Measurements from ENCODE around the gene SDK1.

SDK1 gene

DNA sequence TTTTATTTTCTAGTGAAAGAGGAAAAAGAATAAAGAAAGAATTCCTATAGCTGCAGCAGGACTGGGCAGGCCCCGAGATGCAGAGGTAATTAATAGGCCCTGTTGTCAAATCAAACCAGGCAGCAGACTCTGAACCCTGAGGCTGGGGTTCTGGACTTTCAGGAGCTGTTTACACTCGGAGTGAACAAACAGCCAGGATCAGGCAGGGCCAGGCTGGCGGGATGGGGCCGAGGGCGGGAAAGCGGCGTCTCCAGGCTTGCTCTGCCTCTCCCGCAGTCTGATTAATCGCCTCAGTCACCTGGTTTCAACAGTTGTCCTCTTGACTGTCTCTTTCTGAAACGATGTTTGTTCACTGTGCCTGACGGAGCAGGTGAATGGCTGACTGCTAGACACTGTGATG lies 705.6 kb downstream of the SDK1 start:
- Histone ChIP-seq H3K9me3 (replicated peaks in 1 of 2; ENCODE audit: control insufficient read depth in 2 of 2, insufficient read depth in 1 of 2, low read depth in 1 of 2, low read length in 2 of 2) (no peaks in the 10 kb centered on the region), H3K14ac (ENCODE audit: low read length) (no peak overlapping the region), H3K4me2 (ENCODE audit: insufficient read depth, low read length, poor library complexity, severe bottlenecking) (no peak overlapping the region), H2AK5ac (ENCODE audit: low read depth, low read length) (no peak overlapping the region), H4K8ac (ENCODE audit: low read depth, low read length) (no peak overlapping the region), H3K4me3 (ENCODE audit: low read length in 2 of 2) (no peak overlapping the region), H3K4me1 (ENCODE audit: control insufficient read depth in 2 of 2, insufficient read depth in 1 of 2, low read depth in 1 of 2, low read length in 2 of 2) (peaks cover 5 to 12% of the 10 kb centered on the region in 2 donors), H2BK5ac (ENCODE audit: low read length) (no peak overlapping the region), H2BK12ac (ENCODE audit: low read length) (no peak overlapping the region), H3K27me3 (ENCODE audit: control insufficient read depth in 3 of 3, insufficient read depth in 3 of 3, low read depth in 1 of 3, low read length in 3 of 3) (no peaks in the 10 kb centered on the region), H3K18ac (ENCODE audit: low read length) (peak overlapping the region; percentile 50), H4K91ac (ENCODE audit: low read depth, low read length, poor library complexity) (no peak overlapping the region), H3K27ac (replicated peaks; ENCODE audit: low read length) (peak overlapping the region; percentile 47), H2AFZ (ENCODE audit: low read length) (peak overlapping the region; percentile 28), H3K79me1 (ENCODE audit: low read depth, low read length) (no peaks in the 10 kb centered on the region), H2BK120ac (ENCODE audit: low read depth, low read length) (no peak overlapping the region), H3K4ac (ENCODE audit: low read length) (no peak overlapping the region), H2BK15ac (ENCODE audit: low read length) (peak overlapping the region; percentile 38), H3K23ac (ENCODE audit: low read depth, low read length, poor library complexity) (no peak overlapping the region), H3K9ac (ENCODE audit: low read depth, low read length, poor library complexity) (no peak overlapping the region), H3K36me3 (replicated peaks in 1 of 2; ENCODE audit: control insufficient read depth in 2 of 2, insufficient read depth in 2 of 2, low read length in 2 of 2) (no peaks in the 10 kb centered on the region)
- WGBS, 2 donors (ENCODE audit: extremely low coverage in 2 of 2, insufficient read length in 2 of 2, insufficient replicate concordance in 1 of 2) = no CpG with 5 or more reads among the region's 11 CpGs
- no peak for DNase-seq (ENCODE audit: low spot score)

DNA sequence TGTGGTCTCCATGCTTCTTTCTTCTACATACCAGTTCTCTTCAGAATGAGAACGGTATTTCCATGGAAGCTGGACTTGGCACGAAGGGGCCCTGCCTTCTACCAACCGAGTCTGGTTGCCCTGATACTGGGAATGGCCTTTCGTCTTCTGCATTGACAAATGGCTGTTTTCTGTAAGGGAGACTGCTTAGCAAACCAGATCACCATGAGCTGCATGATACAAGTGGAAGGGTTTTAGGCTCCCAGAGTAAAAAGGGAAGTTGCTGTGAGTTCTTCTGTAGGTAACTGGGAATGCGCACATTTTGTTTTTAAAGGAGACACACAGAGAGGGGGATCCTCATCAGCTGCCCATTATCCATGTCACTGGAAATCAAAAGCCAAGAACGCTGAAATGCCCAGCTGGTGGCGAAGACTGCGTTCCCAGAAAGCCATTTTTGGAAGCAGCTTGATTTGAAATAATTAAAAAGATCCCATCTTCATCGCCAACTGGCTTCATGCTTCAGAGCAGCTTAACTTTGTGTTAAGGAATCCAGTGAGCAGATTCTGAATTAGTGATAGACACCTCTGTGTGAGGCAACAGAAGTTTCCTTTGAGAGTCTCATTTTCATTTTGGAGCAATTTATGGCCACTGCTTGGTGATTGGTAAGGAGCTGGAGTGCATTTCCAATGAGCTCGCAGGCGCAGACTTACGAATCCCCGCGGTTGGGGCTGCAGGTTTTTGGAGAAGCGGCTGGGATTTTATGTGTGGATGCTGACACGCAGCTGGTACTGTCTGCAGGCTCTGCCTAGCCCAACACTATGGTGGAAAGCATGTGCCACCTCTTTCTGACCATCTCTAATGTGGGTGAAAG lies 708.4 kb downstream of the SDK1 start:
- DNase-seq (ENCODE audit: low spot score) = no peak
- Histone ChIP-seq H4K8ac (ENCODE audit: low read depth, low read length) (no peak overlapping the region), H3K14ac (ENCODE audit: low read length) (no peak overlapping the region), H2AFZ (ENCODE audit: low read length) (no peak overlapping the region), H2AK5ac (ENCODE audit: low read depth, low read length) (no peak overlapping the region), H3K9ac (ENCODE audit: low read depth, low read length, poor library complexity) (no peak overlapping the region), H3K4me2 (ENCODE audit: insufficient read depth, low read length, poor library complexity, severe bottlenecking) (no peak overlapping the region), H2BK120ac (ENCODE audit: low read depth, low read length) (no peak overlapping the region), H4K91ac (ENCODE audit: low read depth, low read length, poor library complexity) (no peak overlapping the region), H2BK12ac (ENCODE audit: low read length) (no peak overlapping the region), H3K36me3 (replicated peaks in 1 of 2; ENCODE audit: control insufficient read depth in 2 of 2, insufficient read depth in 2 of 2, low read length in 2 of 2) (no peaks in the 10 kb centered on the region), H3K4me1 (ENCODE audit: control insufficient read depth in 2 of 2, insufficient read depth in 1 of 2, low read depth in 1 of 2, low read length in 2 of 2) (peaks cover 0 to 11% of the 10 kb centered on the region in 2 donors), H3K4me3 (ENCODE audit: low read length in 2 of 2) (no peak overlapping the region), H2BK5ac (ENCODE audit: low read length) (no peak overlapping the region), H3K27me3 (ENCODE audit: control insufficient read depth in 3 of 3, insufficient read depth in 3 of 3, low read depth in 1 of 3, low read length in 3 of 3) (no peaks in the 10 kb centered on the region), H3K18ac (ENCODE audit: low read length) (no peak overlapping the region), H3K27ac (replicated peaks; ENCODE audit: low read length) (no peak overlapping the region), H2BK15ac (ENCODE audit: low read length) (no peak overlapping the region), H3K79me1 (ENCODE audit: low read depth, low read length) (no peaks in the 10 kb centered on the region), H3K4ac (ENCODE audit: low read length) (no peak overlapping the region), H3K9me3 (replicated peaks in 1 of 2; ENCODE audit: control insufficient read depth in 2 of 2, insufficient read depth in 1 of 2, low read depth in 1 of 2, low read length in 2 of 2) (no peaks in the 10 kb centered on the region), H3K23ac (ENCODE audit: low read depth, low read length, poor library complexity) (no peak overlapping the region)
- no CpG with 5 or more reads among the region's 16 CpGs for WGBS, 2 donors (ENCODE audit: extremely low coverage in 2 of 2, insufficient read length in 2 of 2, insufficient replicate concordance in 1 of 2)

DNA sequence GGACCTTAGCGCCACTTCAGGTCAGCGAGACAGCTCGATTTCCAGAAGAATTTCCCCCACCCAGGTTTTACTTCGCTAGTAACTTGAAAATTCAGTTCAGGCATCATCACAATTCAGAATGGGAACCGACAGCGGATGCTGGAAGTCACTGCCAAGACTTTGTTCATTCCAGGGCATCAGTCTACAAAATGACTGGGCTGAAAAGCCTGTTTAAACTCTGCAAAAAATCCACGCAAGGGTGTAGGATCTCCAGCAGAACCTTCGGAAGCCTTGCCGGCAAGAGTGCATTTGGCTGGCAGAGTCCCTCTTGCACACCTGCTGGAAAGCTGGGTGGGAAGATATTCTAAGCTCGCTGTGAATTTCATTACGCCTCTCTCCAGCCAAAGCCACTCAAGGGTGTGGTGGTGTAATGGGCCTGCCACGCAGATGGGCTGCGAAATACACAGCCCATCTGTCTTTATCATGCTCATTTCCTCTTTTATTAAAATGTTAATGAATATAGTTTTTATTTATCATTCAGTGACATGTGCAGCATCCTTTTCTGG lies 709.1 kb downstream of the SDK1 start:
- Histone ChIP-seq H2AK5ac (ENCODE audit: low read depth, low read length) (no peak overlapping the region), H3K14ac (ENCODE audit: low read length) (no peak overlapping the region), H3K27ac (replicated peaks; ENCODE audit: low read length) (no peak overlapping the region), H3K4me1 (ENCODE audit: control insufficient read depth in 2 of 2, insufficient read depth in 1 of 2, low read depth in 1 of 2, low read length in 2 of 2) (peaks cover 3 to 11% of the 10 kb centered on the region in 2 donors), H4K8ac (ENCODE audit: low read depth, low read length) (no peak overlapping the region), H4K91ac (ENCODE audit: low read depth, low read length, poor library complexity) (no peak overlapping the region), H3K9me3 (replicated peaks in 1 of 2; ENCODE audit: control insufficient read depth in 2 of 2, insufficient read depth in 1 of 2, low read depth in 1 of 2, low read length in 2 of 2) (no peaks in the 10 kb centered on the region), H2BK5ac (ENCODE audit: low read length) (no peak overlapping the region), H2BK15ac (ENCODE audit: low read length) (no peak overlapping the region), H3K4me3 (ENCODE audit: low read length in 2 of 2) (no peak overlapping the region), H3K36me3 (replicated peaks in 1 of 2; ENCODE audit: control insufficient read depth in 2 of 2, insufficient read depth in 2 of 2, low read length in 2 of 2) (no peaks in the 10 kb centered on the region), H3K9ac (ENCODE audit: low read depth, low read length, poor library complexity) (no peak overlapping the region), H3K23ac (ENCODE audit: low read depth, low read length, poor library complexity) (no peak overlapping the region), H3K79me1 (ENCODE audit: low read depth, low read length) (no peaks in the 10 kb centered on the region), H3K4me2 (ENCODE audit: insufficient read depth, low read length, poor library complexity, severe bottlenecking) (no peak overlapping the region), H2BK120ac (ENCODE audit: low read depth, low read length) (no peak overlapping the region), H3K18ac (ENCODE audit: low read length) (no peak overlapping the region), H2BK12ac (ENCODE audit: low read length) (no peak overlapping the region), H2AFZ (ENCODE audit: low read length) (no peak overlapping the region), H3K4ac (ENCODE audit: low read length) (no peak overlapping the region), H3K27me3 (ENCODE audit: control insufficient read depth in 3 of 3, insufficient read depth in 3 of 3, low read depth in 1 of 3, low read length in 3 of 3) (no peaks in the 10 kb centered on the region)
- no CpG with 5 or more reads among the region's 13 CpGs for WGBS, 2 donors (ENCODE audit: extremely low coverage in 2 of 2, insufficient read length in 2 of 2, insufficient replicate concordance in 1 of 2)
- no peak for DNase-seq (ENCODE audit: low spot score)

DNA sequence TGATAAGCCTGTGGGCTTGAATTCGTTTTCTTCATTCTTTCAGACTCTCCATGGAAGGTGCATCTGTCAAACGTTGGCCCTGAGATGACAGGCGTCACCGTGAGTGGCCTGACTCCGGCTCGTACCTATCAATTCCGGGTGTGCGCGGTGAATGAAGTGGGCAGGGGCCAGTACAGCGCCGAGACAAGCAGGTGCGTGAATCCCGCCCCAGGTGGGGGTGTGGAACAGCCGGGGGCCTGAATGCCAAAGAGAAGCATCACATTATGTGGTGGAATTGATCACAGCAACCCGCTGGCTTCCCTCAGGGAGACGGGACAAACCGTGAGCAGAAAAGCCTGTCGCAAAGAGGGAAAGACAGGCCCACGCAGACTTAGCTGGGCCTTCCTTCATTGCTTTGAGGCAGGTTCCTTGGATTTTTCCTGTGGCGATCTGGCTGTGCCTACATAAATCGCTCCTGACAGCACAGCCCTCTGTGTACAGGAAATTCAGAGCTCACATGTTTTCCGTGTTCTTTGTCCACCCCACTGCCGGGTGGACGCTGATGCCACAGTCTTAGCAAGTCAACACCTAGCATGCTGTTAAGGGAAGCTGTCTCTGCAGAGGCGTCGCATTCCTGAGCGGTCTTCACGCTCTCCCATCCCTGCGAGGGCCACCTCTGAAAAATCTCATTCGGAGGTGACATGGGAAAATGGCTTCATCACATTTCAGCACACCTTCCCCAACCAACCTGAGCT lies 710.0 kb downstream of the SDK1 start:
- no peak overlapping the region for H3K14ac ChIP-seq (ENCODE audit: low read length)
- H2BK120ac ChIP-seq (ENCODE audit: low read depth, low read length) = no peak overlapping the region
- H3K23ac ChIP-seq (ENCODE audit: low read depth, low read length, poor library complexity) = no peak overlapping the region
- H3K18ac ChIP-seq (ENCODE audit: low read length) = peak overlapping the region; percentile 39
- H3K4me1 ChIP-seq (ENCODE audit: control insufficient read depth in 2 of 2, insufficient read depth in 1 of 2, low read depth in 1 of 2, low read length in 2 of 2) = peaks cover 3 to 11% of the 10 kb centered on the region in 2 donors
- no peak overlapping the region for H3K4ac ChIP-seq (ENCODE audit: low read length)
- H3K79me1 ChIP-seq (ENCODE audit: low read depth, low read length) = no peaks in the 10 kb centered on the region
- H4K91ac ChIP-seq (ENCODE audit: low read depth, low read length, poor library complexity) = no peak overlapping the region
- no peak overlapping the region for H2BK12ac ChIP-seq (ENCODE audit: low read length)
- H2BK5ac ChIP-seq (ENCODE audit: low read length) = no peak overlapping the region
- H2BK15ac ChIP-seq (ENCODE audit: low read length) = peak overlapping the region; percentile 60
- H2AK5ac ChIP-seq (ENCODE audit: low read depth, low read length) = no peak overlapping the region
- WGBS, 2 donors (ENCODE audit: extremely low coverage in 2 of 2, insufficient read length in 2 of 2, insufficient replicate concordance in 1 of 2) = no CpG with 5 or more reads among the region's 30 CpGs
- DNase-seq (ENCODE audit: low spot score) = no peak
- no peak overlapping the region for H2AFZ ChIP-seq (ENCODE audit: low read length)
- no peak overlapping the region for H3K27ac ChIP-seq (replicated peaks; ENCODE audit: low read length)
- no peak overlapping the region for H4K8ac ChIP-seq (ENCODE audit: low read depth, low read length)
- H3K9ac ChIP-seq (ENCODE audit: low read depth, low read length, poor library complexity) = no peak overlapping the region
- no peak overlapping the region for H3K4me2 ChIP-seq (ENCODE audit: insufficient read depth, low read length, poor library complexity, severe bottlenecking)
- H3K9me3 ChIP-seq (replicated peaks in 1 of 2; ENCODE audit: control insufficient read depth in 2 of 2, insufficient read depth in 1 of 2, low read depth in 1 of 2, low read length in 2 of 2) = no peaks in the 10 kb centered on the region
- no peaks in the 10 kb centered on the region for H3K27me3 ChIP-seq (ENCODE audit: control insufficient read depth in 3 of 3, insufficient read depth in 3 of 3, low read depth in 1 of 3, low read length in 3 of 3)
- peaks cover 0 to 6% of the 10 kb centered on the region in 2 donors for H3K36me3 ChIP-seq (replicated peaks in 1 of 2; ENCODE audit: control insufficient read depth in 2 of 2, insufficient read depth in 2 of 2, low read length in 2 of 2)
- no peak overlapping the region for H3K4me3 ChIP-seq (ENCODE audit: low read length in 2 of 2)
